Measurements from ENCODE around the gene SCARB1.

SCARB1 gene

DNA sequence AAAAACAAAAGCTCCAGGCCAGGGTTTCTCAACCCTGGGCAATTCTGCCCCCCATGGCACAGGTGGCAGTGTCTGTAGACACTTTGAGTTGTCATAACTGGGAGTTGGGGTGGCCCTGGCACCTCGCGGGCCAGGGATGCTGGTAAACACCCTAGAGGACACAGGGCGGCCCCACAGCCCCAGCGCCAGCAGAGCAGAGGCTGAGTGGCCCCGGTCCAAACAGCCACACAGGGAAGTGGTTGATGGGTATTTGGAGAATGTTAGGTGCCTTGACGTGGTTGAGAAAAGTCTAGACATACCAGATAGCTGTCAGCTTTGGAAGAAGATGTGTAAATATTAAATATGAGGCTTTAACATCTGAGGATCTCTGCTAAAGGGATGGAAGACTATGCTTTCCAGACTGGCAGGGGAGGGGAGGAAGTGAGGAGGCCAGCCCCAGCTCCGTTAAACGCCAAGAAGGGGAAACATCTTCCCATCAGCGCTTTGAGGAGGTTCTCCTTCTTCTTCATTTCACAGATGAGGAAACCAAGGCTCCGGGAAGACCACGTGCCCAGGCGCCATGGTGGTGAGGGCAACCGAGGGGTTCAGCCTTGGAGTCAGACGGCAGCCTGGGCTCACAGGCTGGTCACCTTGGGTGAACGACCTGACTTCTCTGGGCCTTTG, 103.7 kb downstream of the SCARB1 start:
- Histone ChIP-seq H4K20me1 (ENCODE audit: insufficient read depth, low read length) (no peaks in the 10 kb centered on the region), H3K4me1 (ENCODE audit: insufficient read depth, low read length) (peaks cover 15% of the 10 kb centered on the region), H3K4me2 (ENCODE audit: insufficient read depth, low read length) (no peak overlapping the region), H3K9ac (ENCODE audit: low read depth, low read length) (no peak overlapping the region), H2AFZ (ENCODE audit: low read depth, low read length) (no peak overlapping the region), H3K9me3 (ENCODE audit: insufficient read depth, low read length, severe bottlenecking) (peaks cover 9% of the 10 kb centered on the region), H3K4me3 (ENCODE audit: low read depth in 1 of 2, low read length in 2 of 2) (no peak overlapping the region), H3K27me3 (ENCODE audit: insufficient read depth, low read length, poor library complexity) (no peaks in the 10 kb centered on the region), H3K27ac (ENCODE audit: low read length) (no peak overlapping the region), H3K79me2 (ENCODE audit: insufficient read depth, low read length) (no peaks in the 10 kb centered on the region), H3K36me3 (ENCODE audit: insufficient read depth, low read length) (no peaks in the 10 kb centered on the region)
- TF ChIP-seq, protein P1, sequence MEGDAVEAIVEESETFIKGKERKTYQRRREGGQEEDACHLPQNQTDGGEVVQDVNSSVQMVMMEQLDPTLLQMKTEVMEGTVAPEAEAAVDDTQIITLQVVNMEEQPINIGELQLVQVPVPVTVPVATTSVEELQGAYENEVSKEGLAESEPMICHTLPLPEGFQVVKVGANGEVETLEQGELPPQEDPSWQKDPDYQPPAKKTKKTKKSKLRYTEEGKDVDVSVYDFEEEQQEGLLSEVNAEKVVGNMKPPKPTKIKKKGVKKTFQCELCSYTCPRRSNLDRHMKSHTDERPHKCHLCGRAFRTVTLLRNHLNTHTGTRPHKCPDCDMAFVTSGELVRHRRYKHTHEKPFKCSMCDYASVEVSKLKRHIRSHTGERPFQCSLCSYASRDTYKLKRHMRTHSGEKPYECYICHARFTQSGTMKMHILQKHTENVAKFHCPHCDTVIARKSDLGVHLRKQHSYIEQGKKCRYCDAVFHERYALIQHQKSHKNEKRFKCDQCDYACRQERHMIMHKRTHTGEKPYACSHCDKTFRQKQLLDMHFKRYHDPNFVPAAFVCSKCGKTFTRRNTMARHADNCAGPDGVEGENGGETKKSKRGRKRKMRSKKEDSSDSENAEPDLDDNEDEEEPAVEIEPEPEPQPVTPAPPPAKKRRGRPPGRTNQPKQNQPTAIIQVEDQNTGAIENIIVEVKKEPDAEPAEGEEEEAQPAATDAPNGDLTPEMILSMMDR (IDR thresholded peaks at IDR 0.05; ENCODE audit: borderline replicate concordance, extremely low read depth, low read length, poor library complexity, severe bottlenecking): no peak
- TF ChIP-seq EZH2 (IDR thresholded peaks at IDR 0.05; ENCODE audit: borderline replicate concordance, low read depth, low read length, severe bottlenecking): no peak
- ATAC-seq (ENCODE audit: insufficient read depth, low read depth): no peak
- DNase-seq: no peak

DNA sequence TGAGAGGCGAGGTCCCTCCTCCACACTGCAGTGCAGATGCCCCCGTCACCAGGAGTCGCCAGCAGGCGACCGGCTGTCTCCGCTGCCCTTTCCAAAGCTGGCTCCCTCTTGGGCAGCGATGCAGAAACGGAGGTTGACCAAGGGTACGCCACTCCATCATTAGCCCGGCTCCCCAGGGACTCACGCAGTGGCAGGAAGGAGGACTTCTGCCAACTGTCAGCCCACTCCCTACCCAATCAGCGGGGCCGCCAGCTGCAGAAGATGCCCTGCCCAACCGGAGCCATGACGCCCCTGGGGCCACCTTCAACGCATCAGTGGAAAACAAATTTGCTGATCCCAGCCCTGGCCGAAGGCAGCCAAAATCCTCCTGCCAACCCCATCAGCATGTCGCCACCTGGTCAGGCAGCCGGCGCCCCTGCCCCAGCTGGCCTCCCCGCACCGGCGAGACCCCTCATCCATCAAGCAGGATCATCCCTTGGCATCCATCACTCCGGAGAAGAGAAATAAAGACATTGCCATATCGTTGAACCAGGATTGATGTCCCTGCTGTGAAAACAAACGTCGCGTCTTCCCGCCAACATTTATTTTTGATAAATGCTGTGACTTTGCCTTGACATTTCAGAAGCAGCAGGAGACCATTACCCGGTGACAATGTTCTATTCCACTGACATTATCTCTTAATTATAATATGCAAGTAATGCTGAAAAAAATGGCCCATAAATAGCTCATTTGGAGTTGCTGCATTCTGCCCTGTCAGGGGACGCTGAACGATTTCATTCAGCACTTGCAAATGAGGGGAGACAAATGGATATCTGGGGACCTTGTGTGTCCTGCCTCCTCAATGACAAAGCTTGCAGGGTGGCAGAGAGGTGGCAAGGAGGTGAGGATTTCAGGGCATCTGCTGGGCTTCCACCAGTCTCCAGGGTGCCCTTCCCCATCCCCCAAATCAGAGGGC, 105.1 kb downstream of the SCARB1 start:
- no peak overlapping the region for H3K4me3 ChIP-seq (ENCODE audit: low read depth in 1 of 2, low read length in 2 of 2)

DNA sequence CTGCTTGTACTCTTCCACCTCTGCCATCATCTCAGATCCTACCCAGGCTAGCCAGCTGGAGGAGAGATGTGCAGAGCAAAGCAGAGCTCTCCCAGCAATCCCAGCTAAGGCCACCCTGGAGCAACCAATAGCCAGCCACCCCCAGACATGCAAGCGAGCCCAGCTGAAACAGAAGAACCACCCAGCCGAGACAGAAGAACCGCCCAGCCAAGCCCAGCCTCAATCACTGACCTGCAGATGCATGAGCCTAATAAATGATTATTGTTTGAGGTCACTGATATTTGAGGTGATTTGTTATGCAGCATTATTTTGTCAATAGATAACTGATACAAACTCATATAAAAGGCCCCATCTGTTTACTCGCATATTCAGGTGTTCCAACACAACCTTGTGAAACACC, 106.3 kb downstream of the SCARB1 start:
- Histone ChIP-seq H3K27me3 (ENCODE audit: insufficient read depth, low read length, poor library complexity) (no peaks in the 10 kb centered on the region), H3K36me3 (ENCODE audit: insufficient read depth, low read length) (no peaks in the 10 kb centered on the region), H4K20me1 (ENCODE audit: insufficient read depth, low read length) (no peaks in the 10 kb centered on the region), H3K4me1 (ENCODE audit: insufficient read depth, low read length) (peaks cover 28% of the 10 kb centered on the region), H3K27ac (ENCODE audit: low read length) (peak overlapping the region; percentile 87; the same call in 1 of the 2 replicates), H3K9me3 (ENCODE audit: insufficient read depth, low read length, severe bottlenecking) (no peaks in the 10 kb centered on the region), H2AFZ (ENCODE audit: low read depth, low read length) (no peak overlapping the region), H3K4me2 (ENCODE audit: insufficient read depth, low read length) (no peak overlapping the region), H3K9ac (ENCODE audit: low read depth, low read length) (no peak overlapping the region), H3K4me3 (ENCODE audit: low read depth in 1 of 2, low read length in 2 of 2) (no peak overlapping the region), H3K79me2 (ENCODE audit: insufficient read depth, low read length) (no peaks in the 10 kb centered on the region)
- TF ChIP-seq EZH2 (IDR thresholded peaks at IDR 0.05; ENCODE audit: borderline replicate concordance, low read depth, low read length, severe bottlenecking): no peak
- TF ChIP-seq, protein P1 (IDR thresholded peaks at IDR 0.05; ENCODE audit: borderline replicate concordance, extremely low read depth, low read length, poor library complexity, severe bottlenecking): no peak
- no peak for DNase-seq
- no peak for ATAC-seq (ENCODE audit: insufficient read depth, low read depth)

More for the DNA sequence above, 105.1 kb downstream of the SCARB1 start:
- ATAC-seq (ENCODE audit: insufficient read depth, low read depth) (no peak), DNase-seq (no peak)
- Histone ChIP-seq H3K79me2 (ENCODE audit: insufficient read depth, low read length) (no peaks in the 10 kb centered on the region), H3K27me3 (ENCODE audit: insufficient read depth, low read length, poor library complexity) (no peaks in the 10 kb centered on the region), H3K9me3 (ENCODE audit: insufficient read depth, low read length, severe bottlenecking) (no peaks in the 10 kb centered on the region), H3K4me2 (ENCODE audit: insufficient read depth, low read length) (no peak overlapping the region), H3K36me3 (ENCODE audit: insufficient read depth, low read length) (no peaks in the 10 kb centered on the region), H4K20me1 (ENCODE audit: insufficient read depth, low read length) (no peaks in the 10 kb centered on the region), H3K4me1 (ENCODE audit: insufficient read depth, low read length) (peaks cover 28% of the 10 kb centered on the region), H2AFZ (ENCODE audit: low read depth, low read length) (no peak overlapping the region), H3K9ac (ENCODE audit: low read depth, low read length) (no peak overlapping the region), H3K27ac (ENCODE audit: low read length) (no peak overlapping the region)
- TF ChIP-seq EZH2 (IDR thresholded peaks at IDR 0.05; ENCODE audit: borderline replicate concordance, low read depth, low read length, severe bottlenecking): no peak
- TF ChIP-seq, protein P1 (IDR thresholded peaks at IDR 0.05; ENCODE audit: borderline replicate concordance, extremely low read depth, low read length, poor library complexity, severe bottlenecking): no peak

Measured in DND-41 (cell line).